Measurements from ENCODE around the gene CRTAC1. TPM values are rescaled to one million over a fixed set of nuclear protein-coding genes. Genes with fewer than 3 reads are reported as not detected.
A peak's percentile ranks its signal among the peaks of the same experiment; 100 is the strongest.

The CRTAC1 gene
- total RNA-seq, 2 donors from 2014 or later: not detected

DNA sequence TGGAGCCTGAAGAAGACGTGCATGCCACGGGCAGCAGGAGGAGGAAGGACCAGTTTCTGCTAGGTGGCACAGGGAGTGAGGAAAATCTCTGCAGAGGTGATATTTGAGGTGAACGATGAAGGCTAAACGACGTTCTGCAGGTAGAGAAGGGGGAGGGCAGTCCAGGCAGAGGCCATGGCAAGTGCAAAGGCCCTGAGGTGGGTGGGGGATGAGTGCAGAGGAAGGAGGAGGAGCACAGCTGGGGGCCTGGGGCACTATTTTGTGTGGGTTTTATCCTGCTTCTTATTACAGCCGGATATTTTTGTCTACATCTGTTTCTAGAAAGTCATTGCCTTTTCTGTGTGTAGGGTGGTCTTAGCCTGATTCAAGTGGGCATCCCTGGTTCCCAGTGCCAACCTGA lies 123.2 kb downstream of the CRTAC1 start:
- ATAC-seq (no peak), DNase-seq (no peak)
- no peaks in the 10 kb centered on the region for H3K9me3 ChIP-seq (ENCODE audit: control insufficient read depth, low read length, poor library complexity, severe bottlenecking)
- Mint-ChIP-seq H3K27ac (no peak overlapping the region), H3K36me3 (ENCODE audit: low read depth) (peaks cover 2% of the 10 kb centered on the region), H3K4me1 (peaks cover 4% of the 10 kb centered on the region), H3K4me3 (no peak overlapping the region), H3K27me3 (peaks cover 55% of the 10 kb centered on the region)

DNA sequence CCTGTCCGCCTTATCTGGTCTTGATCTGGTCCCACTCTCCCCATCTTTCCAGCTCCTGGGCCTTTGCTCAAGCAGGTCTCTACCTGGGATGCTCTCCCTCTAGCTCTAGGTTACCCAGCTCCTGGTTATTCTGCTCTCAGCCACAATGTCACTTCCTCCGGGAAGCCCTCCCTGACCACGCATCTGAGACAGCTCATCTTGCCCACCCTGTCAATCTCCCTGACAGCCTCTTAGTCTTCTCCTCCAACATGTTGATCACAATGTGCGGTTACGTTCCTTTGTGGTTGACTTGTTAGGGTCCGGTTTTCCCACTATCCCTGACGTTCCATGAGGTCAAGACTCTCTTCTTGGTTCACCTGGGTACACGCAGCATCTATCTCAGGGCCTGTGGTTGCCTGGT lies 125.1 kb downstream of the CRTAC1 start:
- no peak for ATAC-seq
- no peaks in the 10 kb centered on the region for H3K9me3 ChIP-seq (ENCODE audit: control insufficient read depth, low read length, poor library complexity, severe bottlenecking)
- no peak for DNase-seq
- Mint-ChIP-seq H3K27me3 (peaks cover 52% of the 10 kb centered on the region), H3K36me3 (ENCODE audit: low read depth) (no peaks in the 10 kb centered on the region), H3K4me1 (no peaks in the 10 kb centered on the region), H3K27ac (peak overlapping the region; percentile 51), H3K4me3 (no peak overlapping the region)

DNA sequence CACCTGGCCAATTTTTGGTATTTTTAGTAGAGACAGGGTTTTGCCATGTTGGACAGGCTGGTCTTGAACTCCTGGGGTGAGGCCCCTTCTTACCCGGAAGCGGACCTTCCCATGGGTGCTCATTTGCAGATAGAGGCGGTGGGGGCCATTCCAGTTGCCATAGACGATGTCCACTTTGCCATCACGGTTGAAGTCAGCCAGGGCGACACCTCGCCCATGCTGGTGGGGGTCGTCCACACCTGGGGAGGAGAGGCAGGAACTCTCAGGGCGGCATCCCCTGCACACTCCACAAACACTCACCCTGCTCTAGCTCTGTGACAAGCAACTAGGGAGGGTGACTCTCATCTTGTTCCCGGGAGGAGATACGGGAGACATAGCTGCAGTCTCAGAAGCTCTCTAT lies 125.8 kb downstream of the CRTAC1 start:
- ATAC-seq (no peak), DNase-seq (no peak)
- Mint-ChIP-seq H3K4me3 (no peak overlapping the region), H3K27ac (no peak overlapping the region), H3K27me3 (peaks cover 52% of the 10 kb centered on the region), H3K4me1 (no peaks in the 10 kb centered on the region), H3K36me3 (ENCODE audit: low read depth) (no peaks in the 10 kb centered on the region)
- no peaks in the 10 kb centered on the region for H3K9me3 ChIP-seq (ENCODE audit: control insufficient read depth, low read length, poor library complexity, severe bottlenecking)

DNA sequence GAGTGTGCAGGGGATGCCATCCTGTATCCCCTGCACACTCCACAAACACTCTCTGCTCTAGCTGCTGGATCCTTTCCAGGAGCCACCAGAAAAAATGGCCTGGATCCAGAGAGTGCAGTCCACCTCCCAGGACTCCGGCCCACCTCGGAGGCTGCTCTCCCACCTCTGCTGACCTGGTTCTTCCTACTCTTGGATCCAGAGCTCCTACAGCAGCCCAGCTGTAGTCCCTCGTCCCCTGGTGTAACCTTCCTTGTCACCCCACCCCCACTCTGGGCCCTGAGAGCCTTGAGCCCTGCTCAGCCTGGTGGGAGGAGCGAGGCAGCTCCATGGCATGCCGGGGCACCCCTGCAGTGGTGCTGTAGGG lies 126.4 kb downstream of the CRTAC1 start:
- Mint-ChIP-seq H3K4me3 (no peak overlapping the region), H3K4me1 (no peaks in the 10 kb centered on the region), H3K27ac (no peak overlapping the region), H3K27me3 (peaks cover 52% of the 10 kb centered on the region), H3K36me3 (ENCODE audit: low read depth) (no peaks in the 10 kb centered on the region)
- no peaks in the 10 kb centered on the region for H3K9me3 ChIP-seq (ENCODE audit: control insufficient read depth, low read length, poor library complexity, severe bottlenecking)
- DNase-seq: no peak
- ATAC-seq: no peak

DNA sequence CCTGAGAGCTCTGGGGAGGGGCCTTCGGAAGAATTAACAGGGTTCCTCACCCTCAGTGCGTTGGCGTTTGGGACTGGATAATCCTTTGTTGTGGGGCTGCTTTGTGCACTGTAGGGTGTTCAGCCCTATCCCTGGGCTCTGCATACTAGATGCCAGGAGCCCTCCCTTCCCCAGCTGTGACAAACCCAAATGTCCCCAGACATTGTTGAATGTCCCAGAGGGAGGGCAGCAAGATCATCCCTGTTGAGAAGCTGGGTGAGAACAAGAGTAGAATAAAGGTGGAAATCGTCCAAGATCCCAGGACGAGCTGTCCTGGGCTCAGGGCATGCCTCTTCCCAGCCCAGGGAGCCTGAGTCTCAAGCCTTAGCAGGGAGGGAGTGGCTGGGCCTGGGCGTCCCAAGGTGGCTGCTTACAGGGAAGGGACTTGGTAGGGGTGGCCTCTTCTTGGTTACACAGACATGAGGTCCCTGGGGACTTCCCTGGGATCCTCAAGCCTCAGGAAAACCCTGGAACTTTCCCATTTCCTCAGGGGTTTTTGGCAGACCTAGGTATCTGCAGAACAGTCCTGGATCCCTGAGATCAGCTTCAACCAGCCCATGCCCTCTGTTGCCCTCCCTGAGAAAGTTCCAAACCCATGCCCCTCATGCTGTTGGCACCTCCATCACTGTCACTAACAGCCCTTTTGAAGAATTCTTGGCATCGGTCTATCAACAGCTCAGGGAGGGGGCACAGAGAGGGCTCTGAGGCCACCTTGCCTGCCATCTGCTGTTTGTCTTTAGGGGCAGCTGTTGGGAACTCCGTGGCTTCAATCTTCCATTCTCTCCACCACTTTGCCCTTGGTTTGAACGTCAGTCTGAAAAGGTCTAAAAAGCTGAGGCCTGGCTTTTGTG lies 127.0 kb downstream of the CRTAC1 start:
- H3K36me3 Mint-ChIP-seq (ENCODE audit: low read depth): no peaks in the 10 kb centered on the region
- H3K9me3 ChIP-seq (ENCODE audit: control insufficient read depth, low read length, poor library complexity, severe bottlenecking): no peaks in the 10 kb centered on the region
- ATAC-seq: no peak
- DNase-seq: no peak
- no peak overlapping the region for H3K27ac Mint-ChIP-seq
- H3K4me3 Mint-ChIP-seq: no peak overlapping the region
- H3K27me3 Mint-ChIP-seq: peaks cover 52% of the 10 kb centered on the region
- H3K4me1 Mint-ChIP-seq: no peaks in the 10 kb centered on the region

DNA sequence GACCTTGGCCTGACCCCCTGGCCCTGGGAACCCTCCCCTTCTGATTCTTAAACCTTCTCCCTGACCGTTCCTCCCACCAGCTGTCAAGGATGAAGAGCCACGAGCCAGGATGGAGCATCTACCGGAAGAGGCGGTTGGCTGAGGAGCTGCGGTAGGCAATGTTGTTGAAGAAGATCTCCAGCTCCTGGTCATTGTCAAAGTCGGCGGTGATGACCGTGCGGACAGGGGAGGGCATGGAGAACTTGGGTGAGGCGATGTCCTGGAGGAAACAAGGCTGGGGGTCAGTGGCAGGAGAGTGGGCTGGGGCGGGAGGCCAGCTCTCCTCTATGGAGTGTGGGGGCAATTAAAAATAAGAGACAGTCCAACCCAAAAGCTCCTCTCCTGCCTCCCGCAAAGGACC lies 129.0 kb downstream of the CRTAC1 start:
- Mint-ChIP-seq H3K36me3 (ENCODE audit: low read depth) (no peaks in the 10 kb centered on the region), H3K27ac (no peak overlapping the region), H3K4me3 (no peak overlapping the region), H3K27me3 (peaks cover 34% of the 10 kb centered on the region), H3K4me1 (no peaks in the 10 kb centered on the region)
- no peak for ATAC-seq
- H3K9me3 ChIP-seq (ENCODE audit: control insufficient read depth, low read length, poor library complexity, severe bottlenecking): no peaks in the 10 kb centered on the region
- no peak for DNase-seq

DNA sequence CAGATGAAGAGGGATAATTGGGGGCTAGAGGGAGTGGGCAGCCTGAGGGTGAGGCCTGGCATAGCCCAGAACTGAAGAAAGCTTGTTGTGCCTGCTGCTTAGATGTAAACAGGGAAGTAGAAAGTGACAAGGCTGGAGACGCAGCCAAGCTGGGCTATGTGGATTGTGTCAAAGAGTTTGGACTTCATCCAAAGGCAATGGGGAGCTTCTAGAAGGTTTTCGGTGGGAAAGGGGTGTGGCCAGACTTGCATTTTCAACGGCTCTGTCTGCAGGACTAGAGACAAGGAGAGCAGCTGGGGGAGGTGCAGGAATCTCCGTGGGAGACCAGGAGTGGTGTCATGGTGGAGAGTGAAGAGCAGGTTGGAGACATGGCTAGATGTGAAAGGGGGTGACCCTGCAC lies 132.0 kb downstream of the CRTAC1 start:
- Mint-ChIP-seq H3K27me3 (peaks cover 39% of the 10 kb centered on the region), H3K36me3 (ENCODE audit: low read depth) (no peaks in the 10 kb centered on the region), H3K4me1 (no peaks in the 10 kb centered on the region), H3K27ac (no peak overlapping the region), H3K4me3 (no peak overlapping the region)
- no peak for ATAC-seq
- DNase-seq: no peak
- no peaks in the 10 kb centered on the region for H3K9me3 ChIP-seq (ENCODE audit: control insufficient read depth, low read length, poor library complexity, severe bottlenecking)

DNA sequence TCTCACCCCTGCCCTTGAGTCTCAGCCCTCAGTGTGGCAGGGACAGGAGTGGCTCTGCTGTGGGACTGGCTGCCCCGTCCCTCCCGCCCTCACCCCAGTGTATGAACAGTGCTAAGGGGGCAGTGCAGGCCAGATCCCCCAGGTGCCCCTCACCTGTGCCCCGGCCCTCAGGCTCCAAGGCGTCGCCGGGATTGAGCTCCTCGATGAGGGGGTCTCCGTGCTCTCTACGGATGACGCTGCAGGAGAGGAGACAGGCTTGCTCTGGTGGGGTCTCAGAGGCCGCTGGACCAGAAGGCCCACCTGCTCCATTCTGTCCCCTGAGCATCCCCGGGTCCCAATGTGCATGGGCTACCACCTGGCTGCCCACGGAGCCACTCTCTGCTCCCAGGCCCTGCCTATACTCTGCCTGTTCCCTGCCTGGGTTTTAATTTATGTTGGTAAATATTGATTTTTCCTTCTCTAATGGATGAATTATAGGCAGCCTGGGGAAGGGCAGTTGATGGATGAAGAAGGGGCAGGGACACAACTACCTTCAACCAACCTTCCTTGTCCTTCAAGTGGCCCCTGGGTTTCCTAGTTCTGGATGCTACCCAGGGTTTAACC lies 133.6 kb downstream of the CRTAC1 start:
- Mint-ChIP-seq H3K36me3 (ENCODE audit: low read depth) (no peaks in the 10 kb centered on the region), H3K4me1 (no peaks in the 10 kb centered on the region), H3K27me3 (peaks cover 34% of the 10 kb centered on the region), H3K27ac (no peak overlapping the region), H3K4me3 (no peak overlapping the region)
- DNase-seq (no peak), ATAC-seq (no peak)
- no peaks in the 10 kb centered on the region for H3K9me3 ChIP-seq (ENCODE audit: control insufficient read depth, low read length, poor library complexity, severe bottlenecking)

DNA sequence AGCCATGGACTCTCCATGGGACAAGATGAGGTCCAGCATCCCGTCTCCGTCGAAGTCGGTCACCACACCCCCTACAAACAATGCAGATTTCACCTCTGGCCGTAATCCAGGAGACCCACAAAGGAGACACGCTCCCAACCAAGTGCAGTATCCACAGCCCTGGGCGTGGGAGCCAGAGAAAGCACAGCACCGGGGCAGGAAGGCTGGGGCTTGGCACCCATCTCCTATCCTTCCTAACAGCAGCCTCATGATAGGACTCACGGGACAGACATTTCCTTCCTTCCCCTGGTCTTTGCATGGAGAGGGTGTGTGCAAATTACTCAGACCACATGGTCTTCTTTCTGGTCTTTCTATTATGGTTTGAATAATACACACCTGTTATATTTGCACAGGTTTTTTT lies 134.5 kb downstream of the CRTAC1 start:
- Mint-ChIP-seq H3K27ac (no peak overlapping the region), H3K4me3 (no peak overlapping the region), H3K36me3 (ENCODE audit: low read depth) (no peaks in the 10 kb centered on the region), H3K27me3 (peaks cover 33% of the 10 kb centered on the region), H3K4me1 (no peaks in the 10 kb centered on the region)
- no peaks in the 10 kb centered on the region for H3K9me3 ChIP-seq (ENCODE audit: control insufficient read depth, low read length, poor library complexity, severe bottlenecking)
- ATAC-seq (no peak), DNase-seq (no peak)

DNA sequence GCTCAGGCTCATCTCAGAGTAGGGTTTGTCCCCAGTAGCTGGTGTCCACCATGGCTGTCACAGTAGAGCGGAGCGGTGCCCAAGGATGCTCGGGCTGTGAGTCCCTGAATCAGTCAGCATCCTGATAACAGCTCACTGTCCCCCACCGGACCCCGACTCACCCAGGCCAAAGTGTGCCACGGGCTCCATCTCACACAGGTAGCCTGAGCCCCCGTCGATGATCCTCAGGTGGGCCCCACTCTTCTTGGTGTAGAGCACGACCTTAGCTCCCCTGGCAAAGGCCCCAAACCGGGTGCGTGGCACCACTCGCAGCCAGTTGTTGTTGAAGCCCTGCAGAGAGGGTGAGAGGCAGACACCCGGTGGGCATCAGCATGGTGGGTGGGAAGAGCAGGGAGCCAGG lies 135.3 kb downstream of the CRTAC1 start:
- H3K9me3 ChIP-seq (ENCODE audit: control insufficient read depth, low read length, poor library complexity, severe bottlenecking): no peaks in the 10 kb centered on the region
- Mint-ChIP-seq H3K27ac (no peak overlapping the region), H3K36me3 (ENCODE audit: low read depth) (no peaks in the 10 kb centered on the region), H3K4me1 (no peaks in the 10 kb centered on the region), H3K27me3 (peaks cover 33% of the 10 kb centered on the region), H3K4me3 (no peak overlapping the region)
- ATAC-seq (no peak), DNase-seq (no peak)

DNA sequence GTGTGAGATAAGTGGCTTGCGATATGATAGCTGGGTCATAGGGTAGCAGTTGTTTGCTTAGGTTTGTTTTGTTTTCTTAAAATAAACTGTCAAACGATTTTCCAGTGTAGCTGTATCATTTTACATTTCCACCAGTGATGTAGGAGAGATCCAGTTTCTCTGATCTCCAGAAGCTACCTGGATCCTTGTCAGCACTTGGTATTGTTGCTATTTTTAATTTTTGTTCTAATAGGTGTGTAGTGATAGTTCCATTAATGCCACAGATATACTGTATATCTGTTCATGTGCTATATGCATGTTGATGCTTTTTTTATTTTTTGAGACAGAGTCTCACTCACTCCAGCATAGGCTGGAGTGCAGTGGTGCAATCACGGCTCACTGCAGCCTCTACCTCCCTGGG lies 136.3 kb downstream of the CRTAC1 start:
- no peak overlapping the region for H3K27ac Mint-ChIP-seq
- no peaks in the 10 kb centered on the region for H3K4me1 Mint-ChIP-seq
- H3K27me3 Mint-ChIP-seq: peaks cover 33% of the 10 kb centered on the region
- no peak for ATAC-seq
- DNase-seq: no peak
- no peaks in the 10 kb centered on the region for H3K9me3 ChIP-seq (ENCODE audit: control insufficient read depth, low read length, poor library complexity, severe bottlenecking)
- H3K36me3 Mint-ChIP-seq (ENCODE audit: low read depth): no peaks in the 10 kb centered on the region
- no peak overlapping the region for H3K4me3 Mint-ChIP-seq

DNA sequence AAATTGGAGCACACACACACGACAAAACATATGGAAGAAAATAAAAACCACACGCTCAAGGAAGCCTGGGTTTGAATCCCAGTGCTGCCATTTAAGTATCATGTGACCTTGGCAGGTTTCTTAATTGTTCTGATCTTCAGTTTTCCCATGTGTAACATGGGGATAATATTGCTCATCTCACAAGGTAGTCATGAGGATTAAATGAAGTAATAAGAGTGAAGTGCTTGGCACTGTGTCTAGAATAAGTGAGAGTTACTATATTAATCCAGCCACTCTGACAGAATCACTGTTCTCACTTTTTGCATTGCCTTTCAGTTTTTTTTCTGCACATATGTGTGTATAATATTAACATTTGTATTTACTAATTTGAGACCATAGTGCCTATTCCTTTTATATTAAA lies 137.5 kb downstream of the CRTAC1 start:
- Mint-ChIP-seq H3K36me3 (ENCODE audit: low read depth) (peaks cover 3% of the 10 kb centered on the region), H3K27me3 (peaks cover 41% of the 10 kb centered on the region), H3K4me3 (no peak overlapping the region), H3K27ac (no peak overlapping the region), H3K4me1 (peaks cover 3% of the 10 kb centered on the region)
- no peak for ATAC-seq
- no peak for DNase-seq
- H3K9me3 ChIP-seq (ENCODE audit: control insufficient read depth, low read length, poor library complexity, severe bottlenecking): no peaks in the 10 kb centered on the region

DNA sequence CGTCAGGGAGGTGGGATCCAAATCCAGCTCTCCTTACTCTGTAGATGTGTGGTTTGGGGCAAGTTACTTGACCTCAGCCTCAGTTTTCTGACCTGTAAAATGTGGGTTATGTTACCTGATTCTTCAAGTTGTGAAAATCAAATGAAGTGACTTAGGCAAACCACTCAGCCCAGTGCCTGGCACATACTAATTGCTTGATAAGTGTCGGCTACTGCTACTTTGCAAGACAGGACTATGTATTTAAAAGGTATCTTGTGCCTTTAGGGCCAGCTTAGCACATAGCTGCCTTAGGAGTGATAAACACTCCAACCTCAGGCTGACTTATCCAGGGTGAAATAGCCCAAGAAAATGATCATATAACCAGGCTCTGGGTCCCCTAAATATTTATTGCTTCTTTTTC lies 137.9 kb downstream of the CRTAC1 start:
- ATAC-seq (no peak), DNase-seq (no peak)
- Mint-ChIP-seq H3K27me3 (peaks cover 43% of the 10 kb centered on the region), H3K4me3 (no peak overlapping the region), H3K4me1 (peaks cover 3% of the 10 kb centered on the region), H3K36me3 (ENCODE audit: low read depth) (peaks cover 3% of the 10 kb centered on the region), H3K27ac (no peak overlapping the region)
- no peaks in the 10 kb centered on the region for H3K9me3 ChIP-seq (ENCODE audit: control insufficient read depth, low read length, poor library complexity, severe bottlenecking)

Data from T-helper 17 cell (primary cell).